HepG2 (cell line): Measurements from ENCODE around the gene TBC1D21. TPM values are rescaled to one million over a fixed set of nuclear protein-coding genes. Genes with fewer than 3 reads are reported as not detected.

Source experiments
- CERS6 ChIP-seq: sonication (generic); formaldehyde crosslinking; IDR thresholded peaks from 2 replicates; pipeline ENCODE4 v1.5.0; 2020; ENCODE audit warnings: missing genetic modification reagents
- CREM ChIP-seq, 2 experiments: sonication (generic) in 1 of 2; formaldehyde crosslinking in 1 of 2; IDR thresholded peaks; 2 replicates each; pipeline versions ENCODE4 v1.4.0 to v1.6.1; 2016 to 2020; ENCODE audit warnings: antibody characterized with exemption in 1 of 2, mild to moderate bottlenecking in 1 of 2, missing genetic modification reagents in 1 of 2
- FLYWCH1 ChIP-seq: sonication (generic); formaldehyde crosslinking; IDR thresholded peaks from 2 replicates; pipeline ENCODE4 v1.8.1; 2023; ENCODE audit warnings: mild to moderate bottlenecking, missing genetic modification reagents
- FOXO4 ChIP-seq: sonication (generic); formaldehyde crosslinking; conservative IDR thresholded peaks from 2 replicates; pipeline ENCODE4 v1.8.1; 2023; ENCODE audit warnings: missing genetic modification reagents
- MIER2 ChIP-seq: IDR thresholded peaks from 2 replicates; pipeline ENCODE4 v1.6.1; 2016; ENCODE audit warnings: missing biosample characterization, missing genetic modification reagents
- MLLT10 ChIP-seq: sonication (generic); formaldehyde crosslinking; IDR thresholded peaks from 2 replicates; pipeline ENCODE4 v1.4.0; 2020; ENCODE audit warnings: missing genetic modification reagents
- POGZ ChIP-seq: sonication (generic); formaldehyde crosslinking; IDR thresholded peaks from 2 replicates; pipeline ENCODE4 v1.4.0; 2020; ENCODE audit warnings: mild to moderate bottlenecking, missing genetic modification reagents
- SALL2 ChIP-seq: sonication (generic); formaldehyde crosslinking; IDR thresholded peaks from 2 replicates; pipeline ENCODE4 v1.8.1; 2023; ENCODE audit warnings: mild to moderate bottlenecking, missing genetic modification reagents, inconsistent platforms
- ZBTB8A ChIP-seq: sonication (generic); formaldehyde crosslinking; IDR thresholded peaks from 2 replicates; pipeline ENCODE4 v1.4.0; 2020; ENCODE audit warnings: mild to moderate bottlenecking, low read depth, missing genetic modification reagents, borderline replicate concordance
- ZNF20 ChIP-seq: sonication (generic); formaldehyde crosslinking; IDR thresholded peaks from 2 replicates; pipeline ENCODE4 v1.4.0; 2020; ENCODE audit warnings: mild to moderate bottlenecking, moderate library complexity, missing genetic modification reagents
- ZNF331 ChIP-seq: sonication (generic); formaldehyde crosslinking; IDR thresholded peaks from 2 replicates; pipeline ENCODE4 v1.4.0; 2020; ENCODE audit warnings: missing genetic modification reagents
- ZNF549 ChIP-seq: sonication (generic); formaldehyde crosslinking; IDR thresholded peaks from 2 replicates; pipeline ENCODE4 v1.5.0; 2020; ENCODE audit warnings: missing genetic modification reagents
- ZNF607 ChIP-seq: sonication (generic); formaldehyde crosslinking; IDR thresholded peaks from 2 replicates; pipeline ENCODE4 v1.5.1; 2020; ENCODE audit warnings: missing genetic modification reagents, mild to moderate bottlenecking, borderline replicate concordance
- polyA plus RNA-seq, 8 experiments: library from polyadenylated mRNA; depleted of rRNA in 3 of 8; stranded (reverse) in 7 of 8; unstranded in 1 of 8; fragments of >200 nt; fragmentation: Illumina TruSeq in 4 of 8; extraction: Trizol in 4 of 8; gene quantifications; 2 replicates each; pipeline versions ENCODE4 v1.2.1 to v1.2.3, GENCODE V29; 2011 to 2016; ENCODE audit warnings: low read depth in 4 of 8, missing spikeins in 1 of 8, mixed read lengths in 1 of 8; ENCODE audit not compliant: insufficient read depth in 1 of 8
- total RNA-seq, 5 experiments: library from RNA; depleted of rRNA; stranded (reverse); fragments of >200 nt; fragmentation: Illumina TruSeq; extraction: Trizol; gene quantifications; 2 replicates each; pipeline ENCODE4 v1.2.3, GENCODE V29; 2016; ENCODE audit warnings: low read depth in 1 of 5
- TF ChIP-seq, protein P1 (sequence below): sonication (generic); formaldehyde crosslinking; IDR thresholded peaks from 2 replicates; pipeline ENCODE4 v1.5.0; 2020; ENCODE audit warnings: missing genetic modification reagents
- TF ChIP-seq, protein P2 (sequence below), 2 experiments: IDR thresholded peaks; 2 replicates each; pipeline ENCODE4 v1.6.1; 2011 to 2012; ENCODE audit warnings: low read length in 2 of 2, borderline replicate concordance in 1 of 2, low read depth in 1 of 2, mild to moderate bottlenecking in 1 of 2, moderate library complexity in 1 of 2
- TF ChIP-seq, protein P3 (sequence below): sonication (generic); formaldehyde crosslinking; IDR thresholded peaks from 2 replicates; pipeline ENCODE4 v1.4.0; 2020; ENCODE audit warnings: missing genetic modification reagents, borderline replicate concordance

Gene TBC1D21
- total and polyA plus RNA-seq, 2 of the 13 experiments (the other 11 are each of a cell fraction or from before 2014, with no cell fraction given): not detected

- no peak for TF ChIP-seq FLYWCH1 (CRISPR knock-in tag)
- no peak for TF ChIP-seq CREM (IDR thresholded peaks at IDR 0.05)
- TF ChIP-seq CREM (CRISPR knock-in tag; IDR thresholded peaks at IDR 0.05): no peak
- no peak for TF ChIP-seq FOXO4 (CRISPR knock-in tag)
- 0 out of 2 replicates have a peak, but pooled peaks have one; percentile 11 for TF ChIP-seq CERS6
- no peak for TF ChIP-seq ZNF20 (CRISPR knock-in tag)
- TF ChIP-seq, protein P1, sequence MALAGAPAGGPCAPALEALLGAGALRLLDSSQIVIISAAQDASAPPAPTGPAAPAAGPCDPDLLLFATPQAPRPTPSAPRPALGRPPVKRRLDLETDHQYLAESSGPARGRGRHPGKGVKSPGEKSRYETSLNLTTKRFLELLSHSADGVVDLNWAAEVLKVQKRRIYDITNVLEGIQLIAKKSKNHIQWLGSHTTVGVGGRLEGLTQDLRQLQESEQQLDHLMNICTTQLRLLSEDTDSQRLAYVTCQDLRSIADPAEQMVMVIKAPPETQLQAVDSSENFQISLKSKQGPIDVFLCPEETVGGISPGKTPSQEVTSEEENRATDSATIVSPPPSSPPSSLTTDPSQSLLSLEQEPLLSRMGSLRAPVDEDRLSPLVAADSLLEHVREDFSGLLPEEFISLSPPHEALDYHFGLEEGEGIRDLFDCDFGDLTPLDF (CRISPR knock-in tag): no peak
- no peak for TF ChIP-seq SALL2
- no peak for TF ChIP-seq POGZ (CRISPR knock-in tag)
- TF ChIP-seq MLLT10 (CRISPR knock-in tag): no peak
- TF ChIP-seq MIER2 (CRISPR knock-in tag): no peak
- TF ChIP-seq, protein P2, sequence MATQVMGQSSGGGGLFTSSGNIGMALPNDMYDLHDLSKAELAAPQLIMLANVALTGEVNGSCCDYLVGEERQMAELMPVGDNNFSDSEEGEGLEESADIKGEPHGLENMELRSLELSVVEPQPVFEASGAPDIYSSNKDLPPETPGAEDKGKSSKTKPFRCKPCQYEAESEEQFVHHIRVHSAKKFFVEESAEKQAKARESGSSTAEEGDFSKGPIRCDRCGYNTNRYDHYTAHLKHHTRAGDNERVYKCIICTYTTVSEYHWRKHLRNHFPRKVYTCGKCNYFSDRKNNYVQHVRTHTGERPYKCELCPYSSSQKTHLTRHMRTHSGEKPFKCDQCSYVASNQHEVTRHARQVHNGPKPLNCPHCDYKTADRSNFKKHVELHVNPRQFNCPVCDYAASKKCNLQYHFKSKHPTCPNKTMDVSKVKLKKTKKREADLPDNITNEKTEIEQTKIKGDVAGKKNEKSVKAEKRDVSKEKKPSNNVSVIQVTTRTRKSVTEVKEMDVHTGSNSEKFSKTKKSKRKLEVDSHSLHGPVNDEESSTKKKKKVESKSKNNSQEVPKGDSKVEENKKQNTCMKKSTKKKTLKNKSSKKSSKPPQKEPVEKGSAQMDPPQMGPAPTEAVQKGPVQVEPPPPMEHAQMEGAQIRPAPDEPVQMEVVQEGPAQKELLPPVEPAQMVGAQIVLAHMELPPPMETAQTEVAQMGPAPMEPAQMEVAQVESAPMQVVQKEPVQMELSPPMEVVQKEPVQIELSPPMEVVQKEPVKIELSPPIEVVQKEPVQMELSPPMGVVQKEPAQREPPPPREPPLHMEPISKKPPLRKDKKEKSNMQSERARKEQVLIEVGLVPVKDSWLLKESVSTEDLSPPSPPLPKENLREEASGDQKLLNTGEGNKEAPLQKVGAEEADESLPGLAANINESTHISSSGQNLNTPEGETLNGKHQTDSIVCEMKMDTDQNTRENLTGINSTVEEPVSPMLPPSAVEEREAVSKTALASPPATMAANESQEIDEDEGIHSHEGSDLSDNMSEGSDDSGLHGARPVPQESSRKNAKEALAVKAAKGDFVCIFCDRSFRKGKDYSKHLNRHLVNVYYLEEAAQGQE (IDR thresholded peaks at IDR 0.05; ENCODE audit: borderline replicate concordance in 1 of 2, low read depth in 1 of 2, low read length in 2 of 2): no peak
- TF ChIP-seq, protein P3, sequence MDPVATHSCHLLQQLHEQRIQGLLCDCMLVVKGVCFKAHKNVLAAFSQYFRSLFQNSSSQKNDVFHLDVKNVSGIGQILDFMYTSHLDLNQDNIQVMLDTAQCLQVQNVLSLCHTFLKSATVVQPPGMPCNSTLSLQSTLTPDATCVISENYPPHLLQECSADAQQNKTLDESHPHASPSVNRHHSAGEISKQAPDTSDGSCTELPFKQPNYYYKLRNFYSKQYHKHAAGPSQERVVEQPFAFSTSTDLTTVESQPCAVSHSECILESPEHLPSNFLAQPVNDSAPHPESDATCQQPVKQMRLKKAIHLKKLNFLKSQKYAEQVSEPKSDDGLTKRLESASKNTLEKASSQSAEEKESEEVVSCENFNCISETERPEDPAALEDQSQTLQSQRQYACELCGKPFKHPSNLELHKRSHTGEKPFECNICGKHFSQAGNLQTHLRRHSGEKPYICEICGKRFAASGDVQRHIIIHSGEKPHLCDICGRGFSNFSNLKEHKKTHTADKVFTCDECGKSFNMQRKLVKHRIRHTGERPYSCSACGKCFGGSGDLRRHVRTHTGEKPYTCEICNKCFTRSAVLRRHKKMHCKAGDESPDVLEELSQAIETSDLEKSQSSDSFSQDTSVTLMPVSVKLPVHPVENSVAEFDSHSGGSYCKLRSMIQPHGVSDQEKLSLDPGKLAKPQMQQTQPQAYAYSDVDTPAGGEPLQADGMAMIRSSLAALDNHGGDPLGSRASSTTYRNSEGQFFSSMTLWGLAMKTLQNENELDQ: no peak
- no peak for TF ChIP-seq ZNF331 (CRISPR knock-in tag)
- TF ChIP-seq ZNF549 (CRISPR knock-in tag): no peak
- 0 out of 2 replicates have a peak, but pooled peaks have one; percentile 25 for TF ChIP-seq ZNF607 (CRISPR knock-in tag)
- no peak for TF ChIP-seq ZBTB8A (CRISPR knock-in tag)
These were observed 53.0 kb downstream of the TBC1D21 start, which contains the start of gene LOXL1 (continued) for GRCh38 chr15:73926219-73927002.
